AG09309 (cell line): ENCODE data around the gene KANK3.
"Not testable (repeated sequence)": the region's sequence is repeated elsewhere in the genome, so short reads cannot be mapped to it uniquely, and the experiment has no call there.

ENCODE experiments used
- DNase-seq: peaks from one replicate; pipeline ENCODE4 v3.0.0-alpha.2; 2010; ENCODE audit warnings: low read depth
- H3K4me3 ChIP-seq: 2 replicates; pipeline ENCODE4 v1.5.1; 2011; ENCODE audit warnings: mild to moderate bottlenecking, low read depth, low read length, moderate library complexity; ENCODE audit not compliant: control insufficient read depth
- CTCF ChIP-seq: IDR thresholded peaks from 2 replicates; pipeline ENCODE4 v1.5.1; 2011; ENCODE audit warnings: mild to moderate bottlenecking, low read depth, low read length, inconsistent platforms; ENCODE audit not compliant: insufficient read depth, control insufficient read depth; ENCODE audit errors: missing control alignments

KANK3 gene

DNA sequence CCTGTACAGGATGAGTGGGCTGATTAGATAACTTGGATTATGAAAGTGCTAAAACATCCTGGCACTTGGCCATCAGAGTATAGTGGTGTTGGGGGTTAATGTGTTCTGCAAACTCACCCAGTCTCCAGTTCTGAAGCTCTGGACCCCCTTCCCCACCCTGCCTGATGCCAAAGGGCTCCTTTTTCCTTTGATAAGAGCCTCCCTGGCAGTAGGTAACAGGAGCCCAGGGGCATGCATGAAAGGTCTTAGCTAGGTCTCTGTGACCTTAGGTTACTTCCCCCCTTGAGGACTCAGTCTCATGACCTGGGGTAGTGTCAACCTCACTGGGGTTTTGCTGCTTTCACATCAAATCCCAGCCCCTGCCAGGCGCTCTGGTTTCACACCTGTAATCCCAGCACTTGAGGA lies 19.3 kb downstream of the KANK3 start:
- no peak overlapping the region for H3K4me3 ChIP-seq
- no peak for TF ChIP-seq CTCF
- DNase-seq = no peak

- no peak for TF ChIP-seq CTCF
- DNase-seq = no peak
- H3K4me3 ChIP-seq = peak overlapping the region; percentile 100
These were observed 20.4 kb downstream of the KANK3 start for GRCh38 chr19:8322638-8322997.

GRCh38 chr19:8321986-8322637 lies 20.9 kb downstream of the KANK3 start:
- peak overlapping the region; percentile 100 for H3K4me3 ChIP-seq
- DNase-seq = no peak
- no peak for TF ChIP-seq CTCF

DNA sequence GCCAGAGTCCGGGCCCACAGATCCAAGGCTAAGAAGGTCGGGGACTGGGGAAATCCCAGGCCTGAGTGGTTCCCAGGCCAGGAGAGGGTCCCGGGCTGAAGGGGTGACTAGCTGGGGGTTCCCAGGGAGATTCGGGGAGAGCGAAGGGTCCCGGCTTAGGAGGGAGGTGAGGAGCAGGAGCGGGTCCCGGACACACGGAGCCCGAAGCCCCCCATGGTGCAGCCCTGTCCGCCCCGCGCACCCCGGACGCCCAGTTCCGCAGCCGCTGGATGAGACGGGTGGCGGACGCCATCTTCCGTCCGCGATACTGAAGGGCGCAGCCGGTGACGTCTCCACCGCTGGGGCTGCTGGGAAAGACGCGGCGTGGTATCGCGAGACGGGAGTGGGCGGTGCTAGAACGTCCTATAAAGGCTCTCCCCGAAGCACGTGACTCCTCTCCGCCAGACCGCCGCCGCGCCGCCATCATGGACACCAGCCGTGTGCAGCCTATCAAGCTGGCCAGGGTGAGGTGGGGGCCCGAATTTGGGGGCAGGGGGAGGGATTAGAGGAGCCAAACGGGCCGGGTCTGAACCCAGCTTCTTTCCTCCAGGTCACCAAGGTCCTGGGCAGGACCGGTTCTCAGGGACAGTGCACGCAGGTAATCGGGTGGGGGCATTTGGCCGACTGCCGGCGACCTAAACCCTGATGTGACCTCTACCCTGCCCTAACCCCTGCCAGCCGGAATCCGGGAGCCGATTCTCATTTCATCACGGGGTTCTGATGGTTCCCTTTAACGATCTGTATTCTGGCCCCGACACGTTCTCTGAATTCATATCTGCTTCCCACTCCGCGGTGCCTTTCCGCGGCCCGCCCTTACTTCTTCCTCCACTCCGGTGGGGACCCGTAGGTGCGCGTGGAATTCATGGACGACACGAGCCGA lies 21.7 kb downstream of the KANK3 start, which contains the start of the genes NDUFA7 and RPS28:
Gene NDUFA7, minus strand, starts transcription at position 309 of the 919 bp plus-strand sequence. Its CDS starts 17 bp downstream, at position 292.
Gene RPS28, plus strand, starts transcription at position 430 of the 919 bp plus-strand sequence. Its CDS starts 35 bp downstream, at position 465.
- peak; percentile 79 for DNase-seq
- H3K4me3 ChIP-seq = peak within 1 kb of the TSS; percentile 100
- TF ChIP-seq CTCF = peak; percentile 29

DNA sequence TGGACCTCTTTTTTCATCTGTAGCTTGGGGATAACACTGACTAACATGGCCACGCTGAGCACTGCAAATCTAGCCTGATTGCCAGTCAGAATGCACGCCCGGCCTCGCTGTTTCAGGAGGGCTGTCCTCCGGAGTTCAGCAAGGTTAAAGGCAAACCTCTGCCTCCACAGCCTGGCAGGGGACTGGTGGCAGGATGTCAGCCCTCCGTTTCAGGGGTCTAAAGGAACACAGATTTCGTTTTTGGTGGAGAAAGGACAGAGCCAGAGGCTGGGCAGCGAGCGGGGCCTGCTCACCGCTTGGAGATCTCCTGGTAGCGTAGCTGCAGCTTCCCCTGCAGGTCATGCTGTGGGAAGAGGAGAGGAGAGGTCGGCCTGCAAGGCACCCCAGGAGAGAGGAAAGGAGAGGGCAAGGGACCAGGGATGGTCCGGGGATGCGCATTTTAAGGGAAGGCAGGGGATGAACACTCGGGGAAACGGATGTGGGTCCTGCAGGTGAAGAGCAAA lies 22.4 kb downstream of the KANK3 start:
- DNase-seq = no peak
- peak overlapping the region; percentile 100 for H3K4me3 ChIP-seq
- no peak for TF ChIP-seq CTCF

GRCh38 chr19:8319807-8320520 lies 23.1 kb downstream of the KANK3 start:
- TF ChIP-seq CTCF = no peak
- H3K4me3 ChIP-seq = peak overlapping the region; percentile 100
- DNase-seq = no peak

DNA sequence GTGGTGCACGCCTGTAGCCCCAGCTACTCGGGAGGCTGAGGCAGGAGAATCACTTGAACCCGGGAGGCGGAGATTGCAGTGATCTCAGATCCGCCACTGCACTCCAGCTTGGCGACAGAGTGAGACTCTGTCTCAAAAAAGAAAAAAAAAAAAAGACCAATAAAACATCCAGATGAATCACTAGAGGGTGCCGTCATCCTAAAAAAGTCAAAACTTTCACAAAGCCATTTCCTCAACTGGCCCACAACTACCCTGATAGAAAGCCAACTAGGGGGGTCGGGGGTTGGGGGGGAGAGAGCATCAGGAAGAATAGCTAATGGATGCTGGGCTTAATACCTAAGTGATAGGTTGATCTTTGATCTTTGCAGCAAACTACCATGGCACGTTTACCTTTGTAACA lies 24.2 kb downstream of the KANK3 start:
- DNase-seq, H3K4me3 ChIP-seq: not testable (repeated sequence)
